SHP77 (cell line): Measurements from ENCODE around the gene CPT2.
A peak's percentile ranks its signal among the peaks of the same experiment; 100 is the strongest.

Source experiments
- DNase-seq, 2 experiments: peaks; one replicate each; lab custom pipeline; 2025; lab: John Stamatoyannopoulos, UW

CPT2 gene

DNA sequence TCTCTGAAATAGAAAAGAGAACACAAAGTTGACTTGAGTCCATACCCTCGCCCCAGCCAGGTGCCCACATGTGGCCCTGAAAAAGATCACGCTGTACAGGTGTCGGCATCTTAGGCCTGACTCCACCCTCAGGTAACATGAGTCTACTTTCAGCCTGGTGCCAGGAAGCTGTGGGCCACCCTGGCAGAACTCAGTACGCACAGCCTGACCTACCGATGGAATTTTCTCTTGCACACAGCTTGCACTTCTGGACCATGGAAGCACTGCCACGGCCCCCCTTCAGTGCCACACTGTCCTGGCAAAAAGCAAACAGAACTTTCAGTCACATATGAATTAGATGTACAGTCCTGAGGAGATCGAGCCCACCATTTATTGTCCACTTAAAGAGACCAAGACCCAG lies 21.6 kb downstream of the CPT2 start:
- no peak for DNase-seq

GRCh38 chr1:53219711-53220110 lies 23.1 kb downstream of the CPT2 start:
- DNase-seq = no peak

DNA sequence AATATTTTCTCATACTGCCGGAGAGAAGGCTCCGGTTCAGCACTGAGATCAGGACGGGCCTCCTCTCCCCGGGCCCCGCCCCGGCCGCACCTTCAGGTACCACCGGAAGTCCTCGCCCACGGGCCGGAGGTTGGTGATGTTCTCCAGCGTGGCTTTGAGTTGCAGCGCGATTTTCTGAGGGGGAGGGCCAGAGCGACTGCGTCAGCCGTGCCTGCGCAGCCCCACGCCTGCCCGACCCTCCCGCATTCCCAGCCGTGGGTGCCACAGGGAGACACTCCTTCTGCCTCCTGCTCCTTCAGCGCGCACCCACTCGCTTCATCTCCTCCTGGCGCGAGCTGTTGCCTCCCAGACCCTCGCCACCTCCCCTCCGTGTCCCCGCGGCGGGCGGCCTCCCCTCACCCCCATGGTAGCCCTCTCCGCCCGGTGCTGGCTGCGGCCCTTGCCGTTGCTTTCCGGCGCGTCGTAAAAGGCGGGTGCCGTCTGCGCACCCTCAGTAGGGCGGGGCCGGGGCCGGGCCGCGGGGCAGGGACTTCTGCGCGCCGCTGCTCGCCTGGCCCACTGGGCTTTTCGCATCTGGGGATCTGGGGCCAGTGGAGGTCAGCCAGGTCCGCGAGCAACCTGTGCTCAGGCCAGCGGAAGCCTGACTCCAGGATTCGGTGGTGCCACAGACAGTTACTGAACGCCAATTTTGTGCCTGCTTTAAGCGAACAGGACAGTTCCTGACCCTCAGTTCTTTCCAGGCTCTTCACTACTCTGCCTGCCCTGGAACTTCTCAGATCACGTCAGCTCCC lies 23.7 kb downstream of the CPT2 start, which contains the start of gene CZIB:
Gene CZIB (minus strand): TSS at position 464 of the 791 bp plus-strand sequence. CDS start 59 bp downstream, at position 405.
- DNase-seq = peak; percentile 92 to 95

DNA sequence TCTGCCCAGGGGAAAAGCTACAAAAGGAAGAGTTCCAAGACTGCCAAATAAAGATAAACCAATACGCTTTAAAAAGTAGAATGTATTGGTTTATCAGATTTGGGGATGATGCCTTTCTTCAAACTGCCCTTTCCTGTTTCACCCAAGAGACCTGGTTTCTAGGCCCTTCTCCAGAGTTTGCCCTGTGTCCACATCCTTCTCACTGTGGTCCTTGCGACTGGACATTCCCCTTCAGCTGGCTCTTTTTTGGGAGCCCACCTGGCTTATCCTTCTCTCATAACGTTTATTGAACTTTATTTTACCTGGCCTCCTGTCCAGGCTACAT lies 24.3 kb downstream of the CPT2 start:
- DNase-seq = no peak

DNA sequence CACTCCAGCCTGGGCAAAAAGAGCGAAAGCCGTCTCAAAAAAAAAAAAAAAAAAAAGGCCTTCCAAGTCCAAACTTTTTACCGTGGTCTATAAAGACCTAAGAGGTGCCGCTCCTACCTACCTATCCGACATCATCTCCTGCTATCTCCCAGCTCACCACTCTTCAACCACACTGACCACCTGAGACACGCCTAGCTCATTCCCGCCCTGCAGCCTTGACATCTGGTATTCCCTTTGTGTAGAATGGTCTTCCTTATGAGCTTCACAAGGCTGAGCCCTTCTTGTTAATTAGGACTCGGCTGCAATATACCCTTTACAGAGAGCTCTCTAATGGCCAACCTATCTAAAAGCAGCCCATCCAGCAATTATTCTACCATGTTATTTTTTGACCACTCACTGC lies 41.0 kb downstream of the CPT2 start:
- no peak for DNase-seq

- DNase-seq = peak; percentile 92 to 95
Observed at GRCh38 chr1:53238197-53239155, 41.9 kb downstream of the CPT2 start, which contains the start of gene MAGOH. MAGOH (minus strand) TSS chr1:53238518; CDS start chr1:53238448, 70 bp downstream.

DNA sequence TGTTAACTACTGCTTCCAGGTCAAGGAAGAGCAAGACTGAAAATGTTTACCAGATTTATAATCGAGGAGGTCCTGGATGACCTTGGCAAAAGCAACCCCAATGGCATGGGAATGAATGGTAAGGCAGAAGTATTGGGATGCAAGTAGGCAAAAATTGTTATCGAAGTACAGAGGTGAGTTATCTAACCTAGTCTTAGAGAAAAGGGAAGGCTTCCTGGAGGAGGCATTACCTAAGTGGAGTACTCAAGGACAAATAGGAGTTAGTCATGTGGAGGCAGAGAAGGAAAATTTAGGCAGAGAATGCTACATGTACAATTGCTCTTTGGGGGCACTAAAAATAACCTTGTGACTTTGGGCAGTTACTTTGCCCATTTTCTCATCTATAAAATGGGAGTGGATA lies 45.2 kb downstream of the CPT2 start:
- no peak for DNase-seq

GRCh38 chr1:53242381-53242780 lies 45.8 kb downstream of the CPT2 start:
- DNase-seq = no peak

GRCh38 chr1:53244141-53244540 lies 47.5 kb downstream of the CPT2 start:
- no peak for DNase-seq

DNA sequence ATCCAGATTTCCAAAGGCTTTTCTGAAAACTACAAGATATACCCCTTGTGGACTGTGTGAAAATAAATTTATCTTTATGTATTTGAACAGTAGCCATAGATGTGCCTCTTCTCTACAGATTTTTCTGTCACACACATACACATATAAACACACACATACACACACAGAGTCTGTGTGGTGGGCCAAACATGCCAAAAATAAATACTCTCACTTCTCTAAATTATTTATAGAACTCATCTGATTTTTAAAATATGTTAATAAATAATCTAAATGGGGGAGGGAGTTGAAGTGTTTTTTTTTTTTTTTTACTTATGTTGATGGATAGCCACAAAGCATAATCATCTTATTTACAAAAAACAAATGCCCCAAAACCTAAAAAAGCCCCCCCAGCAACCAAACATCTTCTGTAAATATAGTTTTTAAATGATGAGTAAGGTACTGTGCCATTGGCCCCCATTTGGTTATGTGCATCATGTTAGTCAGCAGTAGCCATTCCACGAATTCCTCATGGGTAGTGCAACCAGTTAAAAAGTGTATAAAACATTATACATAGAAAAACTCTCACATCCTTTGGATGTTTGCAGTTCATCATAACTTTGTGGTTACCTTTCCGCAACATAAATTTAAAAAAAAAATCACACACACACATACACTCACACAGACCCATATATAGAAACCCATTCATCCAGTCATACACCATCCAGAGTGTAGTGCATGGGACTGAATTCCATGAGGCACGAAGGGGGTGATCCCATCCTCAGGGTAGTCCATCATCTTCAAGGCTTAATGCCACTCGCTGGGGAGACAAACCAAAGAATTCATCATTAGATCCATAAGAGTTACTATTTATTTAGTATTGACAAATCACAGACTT lies 49.9 kb downstream of the CPT2 start:
- DNase-seq = no peak

DNA sequence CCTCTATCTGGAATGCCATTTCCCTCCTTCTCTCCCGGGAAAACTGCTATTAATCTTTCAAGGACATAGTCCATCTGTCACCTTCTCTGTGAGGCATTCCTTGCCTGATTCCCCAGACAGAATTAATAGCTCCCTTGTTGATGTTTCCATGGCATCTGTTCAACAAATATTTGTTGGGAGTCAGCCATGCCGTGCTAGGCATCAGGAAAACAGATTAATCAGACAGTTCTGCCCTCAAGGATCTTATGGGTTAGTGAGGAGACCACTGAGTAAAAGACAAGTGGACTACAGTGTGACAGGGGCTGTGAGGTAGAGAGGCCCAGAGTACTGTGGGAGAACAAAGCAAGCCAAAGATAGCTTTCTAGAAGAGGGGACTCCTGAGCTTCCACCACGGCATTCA lies 53.1 kb downstream of the CPT2 start:
- no peak for DNase-seq

GRCh38 chr1:53250325-53250724 lies 53.7 kb downstream of the CPT2 start:
- no peak for DNase-seq

DNA sequence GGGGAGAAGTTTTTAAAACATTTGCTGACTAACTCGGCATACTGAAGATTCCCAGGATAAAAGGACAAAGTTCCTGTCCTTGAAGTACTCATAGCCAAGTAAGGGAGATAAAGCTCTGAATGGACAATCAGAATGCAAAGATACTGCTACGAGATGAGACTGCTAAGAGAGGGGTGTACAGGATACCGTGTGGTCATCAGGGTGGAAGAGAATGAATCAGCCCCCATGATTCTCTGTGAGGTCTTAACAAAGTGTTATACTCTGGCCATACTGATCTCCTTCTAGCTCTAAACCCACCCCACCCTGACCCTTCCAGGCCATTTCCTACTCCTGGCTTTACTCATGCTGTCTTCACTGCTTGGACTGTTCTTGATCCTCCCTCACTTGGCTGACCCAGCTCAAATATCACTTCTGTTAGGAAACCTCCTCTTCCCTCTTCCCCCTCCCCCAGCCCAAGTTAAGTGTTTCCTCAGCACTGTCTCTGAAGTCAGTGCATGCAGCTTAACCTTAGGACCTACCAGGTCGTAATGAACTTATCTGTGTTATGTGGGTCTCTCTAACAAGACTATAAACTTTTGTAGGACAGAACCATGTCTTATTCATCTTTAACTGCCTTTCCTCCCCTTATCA lies 57.5 kb downstream of the CPT2 start:
- DNase-seq = no peak

DNA sequence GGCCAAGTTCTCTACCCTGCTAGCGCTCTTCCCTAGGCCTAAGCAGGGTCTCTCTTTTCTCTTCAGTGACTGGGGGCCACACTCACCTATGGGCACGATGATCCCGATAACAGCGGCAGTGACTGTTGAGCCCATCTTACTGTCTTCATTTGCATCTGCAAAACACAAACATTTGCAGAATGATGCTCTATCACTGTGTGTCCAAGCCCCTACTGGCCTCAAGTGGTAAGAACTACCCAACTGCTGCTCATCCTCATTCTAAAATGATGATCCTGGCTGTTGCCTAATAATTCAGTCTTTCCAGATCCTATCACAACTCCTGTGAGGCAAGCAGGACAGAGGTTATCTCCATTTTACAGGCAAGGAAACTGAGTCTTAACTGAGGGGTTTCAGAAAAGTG lies 58.4 kb downstream of the CPT2 start:
- DNase-seq = no peak

GRCh38 chr1:53256511-53257453 lies 60.2 kb downstream of the CPT2 start:
- no peak for DNase-seq

DNA sequence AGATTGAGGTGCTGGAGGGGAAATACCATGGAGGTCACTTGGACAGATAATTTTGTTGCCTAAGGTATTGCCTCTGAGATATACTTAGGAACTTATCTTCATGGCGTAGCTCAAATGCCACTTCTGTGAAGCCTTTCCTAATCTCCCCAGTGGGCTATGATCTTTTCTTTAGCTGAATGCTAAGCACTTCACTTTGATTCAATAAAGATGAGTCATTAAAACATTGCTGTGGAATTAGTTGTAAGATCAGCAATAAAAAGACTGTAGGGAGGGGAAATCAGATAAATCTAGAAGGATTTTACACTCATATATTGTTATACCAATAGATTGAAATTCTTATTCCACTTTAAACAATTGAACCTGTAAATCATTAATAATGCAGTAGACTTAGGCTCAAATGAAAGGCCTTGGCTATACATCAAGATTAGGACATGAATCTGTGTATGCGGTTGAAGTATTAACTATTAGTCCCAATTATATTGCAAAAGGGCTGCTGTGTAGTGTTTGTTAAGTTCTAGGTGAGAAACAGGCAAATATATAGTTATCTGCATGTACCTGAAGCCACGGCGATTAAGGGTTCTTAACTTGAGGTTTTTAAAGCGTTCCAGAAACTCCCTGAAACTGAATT lies 60.9 kb downstream of the CPT2 start:
- DNase-seq = no peak

- no peak for DNase-seq
Observed at GRCh38 chr1:53258216-53258615, 61.6 kb downstream of the CPT2 start.

- no peak for DNase-seq
Observed at GRCh38 chr1:53259932-53260331, 63.3 kb downstream of the CPT2 start.

DNA sequence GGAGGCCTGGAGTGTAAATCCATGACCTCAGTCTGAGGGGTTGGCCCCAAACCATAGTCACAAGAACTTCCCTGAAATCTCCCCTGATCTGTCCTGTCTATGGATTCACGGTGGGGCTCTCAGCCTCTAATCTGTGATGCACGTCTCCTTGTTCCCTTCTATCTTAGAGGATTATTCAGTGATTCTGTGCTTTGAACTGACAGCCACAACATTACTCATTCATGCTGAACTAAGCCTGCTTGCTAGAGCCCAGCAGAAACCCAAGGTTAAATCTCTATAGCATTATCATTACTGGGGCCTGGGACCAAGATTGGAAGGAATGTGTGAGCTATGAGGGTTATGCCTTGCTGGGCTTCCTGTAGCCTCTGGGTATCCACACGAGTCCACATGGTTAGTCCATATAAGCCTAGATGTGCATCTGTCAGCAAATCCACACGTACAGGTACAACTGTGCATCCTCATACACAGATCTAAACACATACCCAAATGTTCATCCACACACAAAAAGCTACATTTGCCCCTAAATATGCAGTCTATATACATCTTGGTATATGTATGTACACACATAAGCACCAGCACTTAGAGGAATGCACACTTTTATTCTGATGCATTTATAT lies 64.1 kb downstream of the CPT2 start:
- no peak for DNase-seq
